ENCODE data around the gene CHST3.
A peak's percentile ranks its signal among the peaks of the same experiment; 100 is the strongest.

CHST3 gene

DNA sequence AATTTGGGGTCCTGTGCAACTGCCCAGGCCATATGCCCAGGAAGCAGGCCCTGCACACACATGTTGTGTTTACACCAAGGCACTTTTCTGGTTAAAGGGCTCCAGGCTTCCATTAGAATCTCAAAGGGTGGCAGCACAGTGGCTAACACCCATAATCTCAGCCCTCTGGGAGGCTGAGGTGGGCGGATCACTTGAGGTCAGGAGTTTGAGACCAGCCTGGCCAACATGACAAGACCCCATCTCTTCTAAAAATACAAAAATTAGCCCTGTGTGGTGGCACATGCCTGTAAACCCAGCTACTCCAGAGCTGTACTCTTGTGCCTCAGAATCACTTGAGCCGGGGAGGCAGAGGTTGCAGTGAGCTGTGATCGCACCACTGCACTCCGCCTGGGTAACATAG is 70.6 kb downstream of the CHST3 start:
- Histone ChIP-seq H3K79me2 (ENCODE audit: control insufficient read depth, insufficient read depth, low read length) (no peaks in the 10 kb centered on the region), H3K27ac (ENCODE audit: low read depth, low read length) (no peak overlapping the region), H3K27me3 (ENCODE audit: insufficient read depth, low read length, poor library complexity) (no peaks in the 10 kb centered on the region), H4K5ac (ENCODE audit: low read length) (no peak overlapping the region), H3K4ac (ENCODE audit: low read depth, low read length) (no peak overlapping the region), H3K18ac (ENCODE audit: low read length) (no peak overlapping the region), H2BK120ac (ENCODE audit: low read depth, low read length) (no peak overlapping the region), H4K8ac (ENCODE audit: low read depth, low read length) (no peak overlapping the region), H3K36me3 (ENCODE audit: control insufficient read depth, insufficient read depth, low read length) (no peaks in the 10 kb centered on the region), H3K23ac (ENCODE audit: low read length) (no peak overlapping the region), H3K4me3 (ENCODE audit: low read length) (no peak overlapping the region), H2BK15ac (replicated peaks; ENCODE audit: low read depth) (no peak overlapping the region), H3K4me2 (ENCODE audit: low read length) (no peak overlapping the region), H3K79me1 (ENCODE audit: low read length) (no peaks in the 10 kb centered on the region), H3K56ac (ENCODE audit: low read length) (no peak overlapping the region), H2BK5ac (ENCODE audit: low read length) (no peak overlapping the region), H2AK5ac (ENCODE audit: low read length) (no peak overlapping the region), H3K9ac (ENCODE audit: low read length) (no peak overlapping the region), H3K4me1 (ENCODE audit: control insufficient read depth, low read depth, low read length) (peaks cover 3% of the 10 kb centered on the region)
- no CpG with 5 or more reads among the region's 4 CpGs for WGBS (ENCODE audit: extremely low coverage, insufficient coverage, low lambda C conversion rate)
- no peak for DNase-seq

GRCh38 chr10:72035252-72035887 is 71.2 kb downstream of the CHST3 start:
- Histone ChIP-seq H2BK15ac (replicated peaks; ENCODE audit: low read depth) (no peak overlapping the region), H3K79me2 (ENCODE audit: control insufficient read depth, insufficient read depth, low read length) (no peaks in the 10 kb centered on the region), H3K4me1 (ENCODE audit: control insufficient read depth, low read depth, low read length) (peaks cover 3% of the 10 kb centered on the region), H3K4me3 (ENCODE audit: low read length) (no peak overlapping the region), H3K4me2 (ENCODE audit: low read length) (no peak overlapping the region), H4K8ac (ENCODE audit: low read depth, low read length) (no peak overlapping the region), H3K56ac (ENCODE audit: low read length) (peak overlapping the region; percentile 1), H3K9ac (ENCODE audit: low read length) (no peak overlapping the region), H2AK5ac (ENCODE audit: low read length) (no peak overlapping the region), H4K5ac (ENCODE audit: low read length) (no peak overlapping the region), H3K23ac (ENCODE audit: low read length) (no peak overlapping the region), H2BK5ac (ENCODE audit: low read length) (no peak overlapping the region), H3K27ac (ENCODE audit: low read depth, low read length) (no peak overlapping the region), H3K27me3 (ENCODE audit: insufficient read depth, low read length, poor library complexity) (no peaks in the 10 kb centered on the region), H3K36me3 (ENCODE audit: control insufficient read depth, insufficient read depth, low read length) (no peaks in the 10 kb centered on the region), H3K79me1 (ENCODE audit: low read length) (no peaks in the 10 kb centered on the region), H3K4ac (ENCODE audit: low read depth, low read length) (no peak overlapping the region), H3K18ac (ENCODE audit: low read length) (peak overlapping the region; percentile 13), H2BK120ac (ENCODE audit: low read depth, low read length) (no peak overlapping the region)
- DNase-seq: no peak
- no CpG with 5 or more reads among the region's 13 CpGs for WGBS (ENCODE audit: extremely low coverage, insufficient coverage, low lambda C conversion rate)

- no CpG with 5 or more reads among the region's 8 CpGs for WGBS (ENCODE audit: extremely low coverage, insufficient coverage, low lambda C conversion rate)
- no peaks in the 10 kb centered on the region for H3K36me3 ChIP-seq (ENCODE audit: control insufficient read depth, insufficient read depth, low read length)
- no peak overlapping the region for H2AK5ac ChIP-seq (ENCODE audit: low read length)
- H3K27ac ChIP-seq (ENCODE audit: low read depth, low read length): peak overlapping the region; percentile 83
- no peak overlapping the region for H4K8ac ChIP-seq (ENCODE audit: low read depth, low read length)
- peak overlapping the region; percentile 15 for H3K18ac ChIP-seq (ENCODE audit: low read length)
- peak overlapping the region; percentile 40 for H3K9ac ChIP-seq (ENCODE audit: low read length)
- no peaks in the 10 kb centered on the region for H3K79me1 ChIP-seq (ENCODE audit: low read length)
- no peak overlapping the region for H2BK15ac ChIP-seq (replicated peaks; ENCODE audit: low read depth)
- H2BK120ac ChIP-seq (ENCODE audit: low read depth, low read length): no peak overlapping the region
- H2BK5ac ChIP-seq (ENCODE audit: low read length): peak overlapping the region; percentile 73
- no peak overlapping the region for H3K23ac ChIP-seq (ENCODE audit: low read length)
- no peak overlapping the region for H4K5ac ChIP-seq (ENCODE audit: low read length)
- no peak overlapping the region for H3K4me3 ChIP-seq (ENCODE audit: low read length)
- no peak for DNase-seq
- peak overlapping the region; percentile 73 for H3K56ac ChIP-seq (ENCODE audit: low read length)
- H3K79me2 ChIP-seq (ENCODE audit: control insufficient read depth, insufficient read depth, low read length): no peaks in the 10 kb centered on the region
- H3K4me2 ChIP-seq (ENCODE audit: low read length): no peak overlapping the region
- H3K4ac ChIP-seq (ENCODE audit: low read depth, low read length): peak overlapping the region; percentile 62
- peaks cover 3% of the 10 kb centered on the region for H3K4me1 ChIP-seq (ENCODE audit: control insufficient read depth, low read depth, low read length)
- no peaks in the 10 kb centered on the region for H3K27me3 ChIP-seq (ENCODE audit: insufficient read depth, low read length, poor library complexity)
Observed at GRCh38 chr10:72037266-72037665, 73.1 kb downstream of the CHST3 start.

DNA sequence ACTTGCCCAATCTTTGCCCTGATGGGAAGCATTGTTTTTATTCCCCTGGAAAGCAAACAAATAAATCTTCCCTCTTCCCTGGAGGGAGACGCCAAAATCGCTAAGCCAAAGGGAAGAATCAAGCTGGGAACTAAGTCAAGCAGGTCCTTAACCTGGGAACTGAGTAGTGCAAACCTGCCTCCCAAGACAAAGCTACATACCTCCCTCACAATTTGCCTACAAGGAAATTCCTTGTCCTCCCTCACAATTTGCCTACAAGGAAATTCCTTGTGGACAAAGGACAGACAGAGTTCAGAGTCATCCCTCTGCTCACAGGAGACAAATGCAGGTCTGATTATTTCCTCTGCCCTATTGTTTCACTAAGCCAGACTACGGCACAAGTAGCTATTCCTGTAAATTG is 73.6 kb downstream of the CHST3 start:
- DNase-seq: peak; percentile 93
- WGBS (ENCODE audit: extremely low coverage, insufficient coverage, low lambda C conversion rate): no CpG with 5 or more reads among the region's 3 CpGs
- peak overlapping the region; percentile 83 for H3K27ac ChIP-seq (ENCODE audit: low read depth, low read length)

GRCh38 chr10:72038458-72039001 is 74.3 kb downstream of the CHST3 start:
- WGBS (ENCODE audit: extremely low coverage, insufficient coverage, low lambda C conversion rate): no CpG with 5 or more reads among the region's 13 CpGs
- no peak overlapping the region for H3K4me3 ChIP-seq (ENCODE audit: low read length)

More for the DNA sequence above, 73.6 kb downstream of the CHST3 start:
- peak overlapping the region; percentile 3 for H3K9ac ChIP-seq (ENCODE audit: low read length)
- peak overlapping the region; percentile 73 for H3K56ac ChIP-seq (ENCODE audit: low read length)
- no peak overlapping the region for H2BK120ac ChIP-seq (ENCODE audit: low read depth, low read length)
- H2AK5ac ChIP-seq (ENCODE audit: low read length): no peak overlapping the region
- H3K4me2 ChIP-seq (ENCODE audit: low read length): no peak overlapping the region
- H4K8ac ChIP-seq (ENCODE audit: low read depth, low read length): no peak overlapping the region
- H3K18ac ChIP-seq (ENCODE audit: low read length): no peak overlapping the region
- no peak overlapping the region for H4K5ac ChIP-seq (ENCODE audit: low read length)
- no peaks in the 10 kb centered on the region for H3K79me2 ChIP-seq (ENCODE audit: control insufficient read depth, insufficient read depth, low read length)
- H2BK5ac ChIP-seq (ENCODE audit: low read length): no peak overlapping the region
- no peak overlapping the region for H3K4me3 ChIP-seq (ENCODE audit: low read length)
- no peaks in the 10 kb centered on the region for H3K79me1 ChIP-seq (ENCODE audit: low read length)
- H3K4me1 ChIP-seq (ENCODE audit: control insufficient read depth, low read depth, low read length): peaks cover 3% of the 10 kb centered on the region
- H3K23ac ChIP-seq (ENCODE audit: low read length): no peak overlapping the region
- no peak overlapping the region for H3K4ac ChIP-seq (ENCODE audit: low read depth, low read length)
- H3K36me3 ChIP-seq (ENCODE audit: control insufficient read depth, insufficient read depth, low read length): no peaks in the 10 kb centered on the region
- H3K27me3 ChIP-seq (ENCODE audit: insufficient read depth, low read length, poor library complexity): no peaks in the 10 kb centered on the region
- H2BK15ac ChIP-seq (replicated peaks; ENCODE audit: low read depth): no peak overlapping the region

DNA sequence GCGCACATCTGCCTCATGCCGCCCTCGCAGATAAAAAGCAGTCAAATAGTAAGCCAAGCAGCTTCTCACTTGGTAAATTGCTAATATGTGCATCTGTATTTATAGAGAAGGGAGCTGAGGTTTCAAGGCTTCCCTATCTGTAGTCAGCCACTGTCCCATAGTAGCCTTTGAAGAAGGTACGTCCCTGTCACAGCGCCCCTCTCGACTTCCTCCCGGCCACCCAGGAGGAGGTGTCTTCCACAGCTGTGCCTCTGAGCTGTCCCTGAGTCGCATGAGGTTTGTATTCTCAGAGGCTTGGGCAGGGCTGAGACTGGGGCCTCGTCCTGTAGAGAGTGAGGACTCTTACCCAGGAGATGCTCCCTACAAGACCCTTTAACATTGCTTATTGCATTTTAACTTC is 75.2 kb downstream of the CHST3 start:
- Histone ChIP-seq H3K27ac (ENCODE audit: low read depth, low read length) (no peak overlapping the region), H3K18ac (ENCODE audit: low read length) (no peak overlapping the region), H3K56ac (ENCODE audit: low read length) (no peak overlapping the region), H3K23ac (ENCODE audit: low read length) (peak overlapping the region; percentile 48), H3K27me3 (ENCODE audit: insufficient read depth, low read length, poor library complexity) (no peaks in the 10 kb centered on the region), H3K9ac (ENCODE audit: low read length) (no peak overlapping the region), H4K5ac (ENCODE audit: low read length) (no peak overlapping the region), H3K4me1 (ENCODE audit: control insufficient read depth, low read depth, low read length) (peaks cover 3% of the 10 kb centered on the region), H2AK5ac (ENCODE audit: low read length) (no peak overlapping the region), H2BK120ac (ENCODE audit: low read depth, low read length) (no peak overlapping the region), H4K8ac (ENCODE audit: low read depth, low read length) (no peak overlapping the region), H3K36me3 (ENCODE audit: control insufficient read depth, insufficient read depth, low read length) (no peaks in the 10 kb centered on the region), H3K79me1 (ENCODE audit: low read length) (no peaks in the 10 kb centered on the region), H3K4me2 (ENCODE audit: low read length) (no peak overlapping the region), H3K4ac (ENCODE audit: low read depth, low read length) (no peak overlapping the region), H3K4me3 (ENCODE audit: low read length) (no peak overlapping the region), H2BK15ac (replicated peaks; ENCODE audit: low read depth) (no peak overlapping the region), H3K79me2 (ENCODE audit: control insufficient read depth, insufficient read depth, low read length) (no peaks in the 10 kb centered on the region), H2BK5ac (ENCODE audit: low read length) (no peak overlapping the region)
- DNase-seq: no peak
- no CpG with 5 or more reads among the region's 9 CpGs for WGBS (ENCODE audit: extremely low coverage, insufficient coverage, low lambda C conversion rate)

More at GRCh38 chr10:72038458-72039001, 74.3 kb downstream of the CHST3 start:
- Histone ChIP-seq H3K4me1 (ENCODE audit: control insufficient read depth, low read depth, low read length) (peaks cover 3% of the 10 kb centered on the region), H3K36me3 (ENCODE audit: control insufficient read depth, insufficient read depth, low read length) (no peaks in the 10 kb centered on the region), H4K8ac (ENCODE audit: low read depth, low read length) (no peak overlapping the region), H3K27me3 (ENCODE audit: insufficient read depth, low read length, poor library complexity) (no peaks in the 10 kb centered on the region), H2BK5ac (ENCODE audit: low read length) (peak overlapping the region; percentile 4), H2BK15ac (replicated peaks; ENCODE audit: low read depth) (no peak overlapping the region), H3K4ac (ENCODE audit: low read depth, low read length) (no peak overlapping the region), H3K23ac (ENCODE audit: low read length) (no peak overlapping the region), H3K79me2 (ENCODE audit: control insufficient read depth, insufficient read depth, low read length) (no peaks in the 10 kb centered on the region), H3K4me2 (ENCODE audit: low read length) (no peak overlapping the region), H3K9ac (ENCODE audit: low read length) (no peak overlapping the region), H2BK120ac (ENCODE audit: low read depth, low read length) (no peak overlapping the region), H3K56ac (ENCODE audit: low read length) (no peak overlapping the region), H3K18ac (ENCODE audit: low read length) (no peak overlapping the region), H2AK5ac (ENCODE audit: low read length) (no peak overlapping the region), H3K27ac (ENCODE audit: low read depth, low read length) (peak overlapping the region; percentile 41), H4K5ac (ENCODE audit: low read length) (no peak overlapping the region), H3K79me1 (ENCODE audit: low read length) (no peaks in the 10 kb centered on the region)
- DNase-seq: peak; percentile 72

Measured in mesendoderm (in vitro differentiated cells).